ENCODE measurements around the gene ZEB1.

DNA sequence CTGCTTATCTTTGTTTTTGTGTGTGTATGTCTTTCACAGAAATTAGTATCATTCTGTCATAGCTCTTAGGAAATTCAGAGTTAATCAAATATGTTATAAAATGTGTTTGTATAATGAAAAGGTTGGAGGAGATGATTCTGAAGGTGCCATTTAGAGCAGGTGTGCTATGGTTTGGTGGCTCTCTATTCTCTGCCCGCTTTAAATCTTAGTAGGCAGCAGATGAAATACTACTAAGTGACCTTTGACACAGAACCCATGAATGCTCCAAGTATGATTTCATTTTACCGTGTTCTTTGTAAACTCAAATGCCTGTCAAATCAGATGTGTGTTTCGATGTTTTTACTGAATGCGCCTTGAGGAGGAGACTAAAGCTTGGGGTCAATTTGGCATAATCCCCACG, 24.5 kb downstream of the ZEB1 start:
- TF ChIP-seq POLR2A (IDR thresholded peaks at IDR 0.05) (no peak), CTCF (IDR thresholded peaks at IDR 0.05) (no peak)

Measured in ovary (tissue), 3 donors.